NB4 (cell line): ENCODE results near the gene DIO3.

Experiments used
- DNase-seq: peaks from one replicate; pipeline ENCODE4 v3.0.0; 2010; ENCODE audit warnings: low read depth
- H3K4me3 ChIP-seq: one replicate; pipeline ENCODE4 v1.5.1; 2011; ENCODE audit warnings: mild to moderate bottlenecking, low read depth, low read length, moderate library complexity
- MYC ChIP-seq: IDR thresholded peaks from 2 replicates; pipeline ENCODE4 v1.6.1; 2011; ENCODE audit warnings: low read depth, low read length
- POLR2A ChIP-seq: IDR thresholded peaks from 2 replicates; pipeline ENCODE4 v1.6.1; 2011; ENCODE audit warnings: mild to moderate bottlenecking; ENCODE audit not compliant: insufficient read length; ENCODE audit errors: extremely low read depth
- TF ChIP-seq, protein P1 (sequence below): IDR thresholded peaks from 2 replicates; pipeline ENCODE4 v1.6.1; 2011; ENCODE audit warnings: low read depth, low read length
- TF ChIP-seq, protein P2 (sequence below): IDR thresholded peaks from one replicate; pipeline ENCODE4 v1.5.1; 2012; ENCODE audit warnings: low read depth, low read length

Gene DIO3

DNA sequence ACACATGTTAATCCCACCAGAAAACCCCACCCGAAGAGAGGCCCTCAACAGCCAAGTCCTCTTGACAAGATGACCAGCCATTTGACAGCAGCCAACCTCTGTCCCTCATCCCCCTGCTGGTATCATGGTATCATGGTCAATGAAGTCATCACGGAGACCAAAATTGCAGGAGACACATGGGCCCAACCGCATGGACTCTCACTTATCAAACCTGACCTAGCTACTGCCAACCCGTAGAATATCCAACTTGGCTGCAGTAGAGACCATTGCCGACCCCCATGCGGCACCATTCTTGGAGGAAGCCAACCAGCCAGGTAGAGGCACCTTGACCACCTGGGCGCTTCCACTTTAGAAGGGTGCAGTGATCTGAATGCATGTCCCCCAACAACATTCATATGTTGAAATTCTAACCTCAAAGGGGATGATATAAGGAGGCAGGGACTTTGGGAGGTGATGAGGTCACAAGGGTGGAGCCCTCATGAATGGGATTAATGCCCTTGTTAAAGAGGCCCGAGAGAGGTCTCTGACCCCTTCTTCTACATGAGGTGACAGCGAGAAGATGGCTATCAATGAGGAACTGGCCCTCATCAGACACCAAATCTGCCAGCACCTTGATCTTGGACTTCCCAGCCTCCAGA lies 33.3 kb downstream of the DIO3 start:
- DNase-seq, result no peak
- TF ChIP-seq, protein P1, sequence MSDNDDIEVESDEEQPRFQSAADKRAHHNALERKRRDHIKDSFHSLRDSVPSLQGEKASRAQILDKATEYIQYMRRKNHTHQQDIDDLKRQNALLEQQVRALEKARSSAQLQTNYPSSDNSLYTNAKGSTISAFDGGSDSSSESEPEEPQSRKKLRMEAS, result no peak
- TF ChIP-seq MYC, result no peak
- no peak for TF ChIP-seq POLR2A
- H3K4me3 ChIP-seq, result no peak overlapping the region

DNA sequence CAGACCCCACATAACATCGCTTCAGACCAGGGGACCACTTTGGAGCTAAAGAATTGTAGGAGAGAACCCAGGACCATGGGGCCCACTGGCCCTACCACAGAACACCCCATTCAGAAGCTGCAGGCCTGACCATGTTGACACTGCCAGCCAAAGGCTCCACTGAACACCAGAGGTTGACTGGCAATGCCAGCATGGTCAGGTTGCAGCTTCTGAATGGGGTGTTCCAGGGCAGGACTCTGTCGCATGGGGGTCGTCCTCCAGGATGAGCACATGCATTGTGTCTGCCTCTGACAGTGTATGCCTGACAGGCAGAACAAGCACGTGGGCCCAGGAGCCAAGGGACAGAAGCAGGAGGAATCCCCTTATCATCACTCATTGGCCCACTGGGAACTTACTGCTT lies 34.1 kb downstream of the DIO3 start:
- no peak for DNase-seq
- no peak overlapping the region for H3K4me3 ChIP-seq
- TF ChIP-seq MYC (no peak), POLR2A (no peak)
- TF ChIP-seq, protein P2, sequence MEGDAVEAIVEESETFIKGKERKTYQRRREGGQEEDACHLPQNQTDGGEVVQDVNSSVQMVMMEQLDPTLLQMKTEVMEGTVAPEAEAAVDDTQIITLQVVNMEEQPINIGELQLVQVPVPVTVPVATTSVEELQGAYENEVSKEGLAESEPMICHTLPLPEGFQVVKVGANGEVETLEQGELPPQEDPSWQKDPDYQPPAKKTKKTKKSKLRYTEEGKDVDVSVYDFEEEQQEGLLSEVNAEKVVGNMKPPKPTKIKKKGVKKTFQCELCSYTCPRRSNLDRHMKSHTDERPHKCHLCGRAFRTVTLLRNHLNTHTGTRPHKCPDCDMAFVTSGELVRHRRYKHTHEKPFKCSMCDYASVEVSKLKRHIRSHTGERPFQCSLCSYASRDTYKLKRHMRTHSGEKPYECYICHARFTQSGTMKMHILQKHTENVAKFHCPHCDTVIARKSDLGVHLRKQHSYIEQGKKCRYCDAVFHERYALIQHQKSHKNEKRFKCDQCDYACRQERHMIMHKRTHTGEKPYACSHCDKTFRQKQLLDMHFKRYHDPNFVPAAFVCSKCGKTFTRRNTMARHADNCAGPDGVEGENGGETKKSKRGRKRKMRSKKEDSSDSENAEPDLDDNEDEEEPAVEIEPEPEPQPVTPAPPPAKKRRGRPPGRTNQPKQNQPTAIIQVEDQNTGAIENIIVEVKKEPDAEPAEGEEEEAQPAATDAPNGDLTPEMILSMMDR, result no peak
- TF ChIP-seq, protein P1, result no peak

DNA sequence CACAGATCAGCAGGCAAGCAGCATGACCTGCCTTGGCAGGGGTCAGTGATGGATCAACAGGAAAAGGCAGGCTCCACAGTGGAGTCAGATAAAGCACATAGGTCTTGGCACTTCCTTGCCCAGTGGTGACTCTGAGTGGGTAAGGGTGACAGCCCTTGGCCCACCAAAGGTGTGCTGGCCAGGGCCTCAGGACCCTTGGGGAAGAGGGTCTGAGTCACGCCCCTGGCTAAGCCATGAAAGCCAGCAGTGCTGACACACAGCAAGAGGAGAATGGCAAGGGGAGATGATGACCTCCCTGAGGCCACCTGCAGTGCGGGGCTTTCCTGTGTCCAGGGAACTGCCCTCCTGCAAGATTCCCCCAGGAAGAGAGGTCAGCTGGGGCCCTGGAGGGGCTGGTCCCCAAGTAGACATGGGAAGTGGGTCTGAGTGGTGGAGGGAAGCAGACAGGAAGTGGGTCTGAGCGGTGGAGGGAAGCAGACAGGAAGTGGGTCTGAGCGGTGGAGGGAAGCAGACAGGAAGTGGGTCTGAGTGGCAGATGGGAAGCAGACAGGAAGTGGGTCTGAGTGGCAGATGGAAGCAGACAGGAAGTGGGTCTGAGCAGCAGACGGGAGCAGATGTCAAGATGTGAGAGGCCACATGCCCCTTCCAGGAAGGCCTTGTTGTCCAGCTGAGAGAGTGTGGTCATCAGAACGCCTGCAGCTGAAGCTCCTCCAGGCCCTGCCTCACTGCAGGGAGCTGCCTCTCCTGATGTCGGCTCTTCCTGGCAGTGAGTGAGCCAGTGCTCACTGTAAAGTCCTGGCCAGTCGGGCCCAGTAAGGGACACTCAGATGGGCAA lies 34.8 kb downstream of the DIO3 start:
- H3K4me3 ChIP-seq, result no peak overlapping the region
- DNase-seq, result peak; percentile 38
- TF ChIP-seq MYC (no peak), POLR2A (no peak)
- TF ChIP-seq, protein P1, result no peak; the same call in 1 of the 2 replicates
- TF ChIP-seq, protein P2, result no peak

DNA sequence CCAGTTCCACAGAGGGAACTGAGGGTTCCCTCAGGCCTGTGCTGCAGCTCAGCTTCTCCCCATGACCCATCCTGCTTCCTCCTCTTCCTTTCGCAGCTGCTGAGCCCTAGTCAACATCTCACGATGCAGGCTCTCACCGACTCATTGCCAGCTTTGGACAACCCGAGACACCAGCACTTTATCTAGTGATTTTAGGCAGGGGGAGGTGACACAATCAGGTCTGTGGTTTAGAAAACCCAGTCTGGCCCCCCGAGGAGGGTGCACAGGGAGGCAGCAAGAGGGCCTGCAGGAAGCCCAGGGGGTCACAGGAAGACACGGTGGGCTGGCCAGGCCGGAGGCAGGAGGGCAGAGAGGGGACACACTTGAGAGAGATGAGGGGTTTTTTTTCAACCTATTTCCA lies 35.4 kb downstream of the DIO3 start:
- H3K4me3 ChIP-seq, result no peak overlapping the region
- DNase-seq, result no peak
- TF ChIP-seq, protein P1, result no peak
- TF ChIP-seq POLR2A, result no peak
- TF ChIP-seq, protein P2, result no peak
- no peak for TF ChIP-seq MYC

DNA sequence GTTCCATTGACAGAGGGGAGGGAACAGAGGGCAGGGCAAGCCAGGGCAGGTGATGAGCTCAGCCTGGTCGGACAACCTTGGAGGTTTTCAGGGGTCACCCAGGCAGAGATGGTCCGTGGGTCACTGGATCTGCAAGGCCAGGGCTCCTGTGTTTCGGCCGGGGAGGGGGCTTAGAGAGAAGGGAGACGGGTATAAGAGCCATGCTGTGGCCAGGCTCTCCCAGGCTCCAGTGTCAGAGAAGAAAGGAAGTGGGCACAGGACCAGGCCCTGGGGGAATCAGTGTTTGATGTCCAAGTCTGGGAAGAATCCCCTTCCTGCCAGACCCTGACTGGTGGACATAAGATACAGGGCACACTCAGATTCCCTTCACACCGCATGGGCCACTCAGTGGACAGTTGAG lies 36.9 kb downstream of the DIO3 start:
- TF ChIP-seq, protein P2, result no peak
- TF ChIP-seq MYC, result no peak
- no peak for TF ChIP-seq POLR2A
- TF ChIP-seq, protein P1, result no peak
- no peak overlapping the region for H3K4me3 ChIP-seq
- DNase-seq, result no peak

DNA sequence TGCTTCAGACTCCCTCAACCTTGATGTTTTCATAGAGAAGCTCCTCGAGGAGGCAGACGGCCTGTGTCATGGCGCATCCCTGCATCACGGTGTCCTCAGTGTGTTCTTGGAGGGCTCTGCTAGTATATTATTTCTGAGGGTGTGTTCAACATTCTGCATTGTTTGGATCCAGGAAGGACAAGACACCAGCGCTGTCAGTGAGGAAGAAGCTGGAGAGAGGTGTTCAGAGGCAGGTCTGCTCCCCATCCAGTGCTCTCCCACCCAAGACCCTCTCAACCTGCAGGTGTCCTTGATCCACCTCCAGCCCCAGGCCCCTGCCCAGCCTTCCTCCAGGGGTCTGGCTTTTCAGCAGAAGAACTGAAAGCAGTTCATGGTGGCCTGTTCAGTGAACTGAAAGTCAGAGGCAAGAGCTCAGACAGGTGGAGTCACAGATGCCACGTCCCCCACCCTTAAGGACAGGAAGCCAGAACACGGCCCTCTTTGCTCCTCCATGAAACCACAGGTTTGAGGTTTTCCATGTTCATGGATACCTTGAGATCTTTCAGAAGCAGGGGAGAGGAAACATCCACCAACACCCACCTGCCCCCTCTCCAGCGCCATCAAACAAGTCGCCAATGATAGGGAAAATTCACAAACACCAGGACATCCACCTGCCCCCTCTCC lies 37.4 kb downstream of the DIO3 start:
- TF ChIP-seq, protein P1, result no peak
- TF ChIP-seq MYC, result no peak
- TF ChIP-seq POLR2A, result no peak
- TF ChIP-seq, protein P2, result no peak
- no peak overlapping the region for H3K4me3 ChIP-seq
- no peak for DNase-seq
